Measurements from ENCODE around the gene HIGD1C.
"Not testable (repeated sequence)": the region's sequence is repeated elsewhere in the genome, so short reads cannot be mapped to it uniquely, and the experiment has no call there.

Gene HIGD1C

DNA sequence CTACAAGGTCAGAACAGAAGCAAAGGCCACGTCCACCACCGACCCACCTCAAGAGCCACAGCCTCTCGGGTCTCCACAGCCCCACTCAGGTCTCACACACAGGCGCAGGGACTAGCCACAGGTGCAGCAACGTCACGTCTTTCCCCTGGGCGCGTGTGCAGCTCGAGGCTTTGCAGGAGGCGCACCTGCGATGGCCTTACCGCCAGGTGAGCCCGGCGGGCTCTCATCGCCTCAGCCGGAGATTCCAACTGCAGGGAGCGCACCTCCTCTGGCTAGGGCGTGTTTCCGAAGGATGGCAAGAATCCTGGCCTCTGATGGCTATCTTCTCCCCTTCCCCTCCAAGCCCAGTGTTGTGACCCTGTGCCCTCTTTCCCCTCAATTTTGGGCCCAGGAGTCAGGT lies at the start of gene HIGD1C:
Gene HIGD1C, plus strand, starts transcription at position 35 of the 400 bp plus-strand sequence. CDS start 1,455 bp downstream, outside the sequence.
- DNase-seq (ENCODE audit: low read depth): no peak
- no peak within 1 kb of the TSS for H3K4me3 ChIP-seq (ENCODE audit: low read depth, low read length)
- TF ChIP-seq CTCF (IDR thresholded peaks at IDR 0.05; ENCODE audit: low read depth, low read length, missing control alignments): no peak

DNA sequence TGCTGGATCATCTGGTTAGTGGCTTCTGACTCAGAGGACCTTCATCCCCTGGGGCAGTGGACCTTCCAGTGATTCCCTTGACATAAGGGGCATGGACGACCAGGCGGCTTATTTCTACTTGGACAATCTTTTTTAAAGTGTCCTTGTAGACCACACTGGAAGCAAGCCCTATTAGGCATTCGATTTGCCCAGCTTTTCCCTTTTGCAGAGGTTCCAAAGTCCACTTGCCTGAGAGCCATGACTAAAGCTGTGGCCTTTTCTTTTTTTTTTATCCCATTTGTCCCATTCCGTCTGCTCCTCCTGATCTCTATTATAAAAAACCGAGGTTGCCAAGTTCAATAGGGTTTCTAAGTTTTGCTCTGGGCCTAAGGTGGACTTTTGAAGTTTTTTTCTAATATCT lies 43.9 kb upstream of the HIGD1C start:
- not testable (repeated sequence) for DNase-seq (ENCODE audit: low read depth); H3K4me3 ChIP-seq (ENCODE audit: low read depth, low read length)

DNA sequence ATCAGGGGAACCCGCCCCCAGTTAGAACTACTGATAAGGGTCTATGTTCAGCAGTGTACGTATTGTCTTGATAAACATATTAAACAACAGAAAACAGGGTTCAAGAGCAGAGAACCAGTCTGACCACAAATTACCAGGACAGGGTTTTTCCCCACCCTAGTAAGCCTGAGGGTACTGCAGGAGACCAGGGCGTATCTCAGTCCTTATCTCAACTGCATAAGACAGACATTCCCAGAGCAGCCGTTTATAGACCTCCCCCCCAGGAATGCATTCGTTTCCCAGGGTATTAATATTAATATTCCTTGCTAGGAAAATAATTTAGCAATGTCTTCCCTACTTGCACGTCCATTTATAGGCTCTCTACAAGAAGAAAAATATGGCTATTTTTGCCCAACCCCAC lies 40.0 kb upstream of the HIGD1C start:
- H3K4me3 ChIP-seq (ENCODE audit: low read depth, low read length): not testable (repeated sequence)

GRCh38 chr12:50913224-50913623 lies 39.1 kb upstream of the HIGD1C start:
- TF ChIP-seq CTCF (IDR thresholded peaks at IDR 0.05; ENCODE audit: low read depth, low read length, missing control alignments): no peak
- no peak for DNase-seq (ENCODE audit: low read depth)

More for the DNA sequence above, 40.0 kb upstream of the HIGD1C start:
- not testable (repeated sequence) for DNase-seq (ENCODE audit: low read depth)

DNA sequence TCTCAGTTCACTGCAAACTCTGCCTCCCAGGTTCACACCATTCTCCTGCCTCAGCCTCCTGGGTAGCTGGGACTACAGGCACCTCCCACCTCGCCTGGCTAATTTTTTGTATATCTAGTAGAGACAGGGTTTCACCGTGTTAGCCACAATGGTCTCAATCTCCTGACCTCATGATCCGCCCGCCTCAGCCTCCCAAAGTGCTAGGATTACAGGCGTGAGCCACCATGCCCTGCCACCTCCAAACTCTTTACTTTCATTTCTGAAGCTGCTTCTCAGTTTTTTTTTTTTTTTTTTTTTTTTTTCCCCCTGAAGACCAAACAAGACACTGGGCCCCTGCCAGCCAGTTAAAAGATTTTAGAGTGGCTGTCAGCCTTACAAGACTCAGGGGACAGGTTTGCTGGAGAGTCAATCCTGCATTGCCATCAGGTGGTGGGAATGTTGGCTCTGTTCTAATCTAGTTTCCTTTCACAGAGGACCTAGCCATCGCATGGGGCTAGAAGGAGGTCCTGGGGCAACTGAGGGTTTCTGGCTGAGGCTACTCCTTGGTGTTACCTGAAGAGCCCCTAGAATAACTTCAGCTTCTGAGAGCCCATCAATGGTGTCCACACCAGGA lies 37.4 kb upstream of the HIGD1C start:
- no peak overlapping the region for H3K4me3 ChIP-seq (ENCODE audit: low read depth, low read length)
- TF ChIP-seq CTCF (IDR thresholded peaks at IDR 0.05; ENCODE audit: low read depth, low read length, missing control alignments): no peak
- no peak for DNase-seq (ENCODE audit: low read depth)

More at GRCh38 chr12:50913224-50913623, 39.1 kb upstream of the HIGD1C start:
- H3K4me3 ChIP-seq (ENCODE audit: low read depth, low read length): no peak overlapping the region

DNA sequence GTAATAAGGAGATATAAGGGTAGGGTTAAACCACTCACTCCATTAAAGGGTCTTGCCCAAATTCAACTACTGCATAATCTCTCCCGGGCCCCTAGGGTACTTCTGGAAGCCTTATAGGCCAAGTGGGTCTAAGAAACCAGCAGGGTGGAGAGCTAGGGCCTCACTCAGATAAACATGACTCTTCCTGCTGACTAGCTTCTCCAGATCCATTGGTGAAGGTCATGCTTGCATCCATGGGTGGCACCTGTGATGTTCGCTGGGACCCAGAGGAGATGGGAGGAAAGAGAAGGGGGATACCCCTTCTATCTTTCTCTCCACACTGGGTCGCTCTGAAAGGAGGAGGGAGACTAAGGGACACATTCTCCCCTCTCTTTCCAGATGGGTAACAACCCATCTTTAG lies 36.1 kb upstream of the HIGD1C start:
- no peak for DNase-seq (ENCODE audit: low read depth)
- no peak overlapping the region for H3K4me3 ChIP-seq (ENCODE audit: low read depth, low read length)
- TF ChIP-seq CTCF (IDR thresholded peaks at IDR 0.05; ENCODE audit: low read depth, low read length, missing control alignments): no peak

GRCh38 chr12:50918584-50919316 lies 33.6 kb upstream of the HIGD1C start:
- no peak overlapping the region for H3K4me3 ChIP-seq (ENCODE audit: low read depth, low read length)
- TF ChIP-seq CTCF (IDR thresholded peaks at IDR 0.05; ENCODE audit: low read depth, low read length, missing control alignments): no peak
- DNase-seq (ENCODE audit: low read depth): peak; percentile 49

- no peak overlapping the region for H3K4me3 ChIP-seq (ENCODE audit: low read depth, low read length)
- TF ChIP-seq CTCF (IDR thresholded peaks at IDR 0.05; ENCODE audit: low read depth, low read length, missing control alignments): no peak
- DNase-seq (ENCODE audit: low read depth): no peak
Observed at GRCh38 chr12:50922820-50923219, 29.5 kb upstream of the HIGD1C start.

Measured in GM12864 (cell line).